Fibroblast of the aortic adventitia (primary cell): Measurements from ENCODE around the gene TLR1. TPM values are rescaled to one million over a fixed set of nuclear protein-coding genes. Genes with fewer than 3 reads are reported as not detected.
"Not testable (repeated sequence)": the region's sequence is repeated elsewhere in the genome, so short reads cannot be mapped to it uniquely, and the experiment has no call there.

Source experiments
- DNase-seq: peaks from one replicate; pipeline ENCODE4 v3.0.0-alpha.2; 2010; ENCODE audit warnings: low read depth
- H3K4me3 ChIP-seq: 2 replicates; pipeline ENCODE4 v1.5.1; 2011; ENCODE audit warnings: low read depth, mild to moderate bottlenecking, control low read depth, low read length, moderate library complexity
- CTCF ChIP-seq: IDR thresholded peaks from 2 replicates; pipeline ENCODE4 v1.5.1; 2011; ENCODE audit warnings: mild to moderate bottlenecking, low read length, control low read depth, inconsistent platforms; ENCODE audit not compliant: insufficient read depth
- total RNA-seq: library from RNA; depleted of rRNA; stranded (reverse); fragments of >200 nt; gene quantifications from 2 replicates; pipeline ENCODE4 v1.2.3, GENCODE V29; 2012; ENCODE audit warnings: low replicate concordance

Gene TLR1
- total RNA-seq, 1 donor: 3.2 TPM

GRCh38 chr4:38811297-38811696 is 6.7 kb upstream of the TLR1 start:
- TF ChIP-seq CTCF: no peak
- H3K4me3 ChIP-seq: no peak overlapping the region
- DNase-seq: no peak

- not testable (repeated sequence) for DNase-seq, H3K4me3 ChIP-seq
These were observed 2.9 kb upstream of the TLR1 start for GRCh38 chr4:38807462-38807861.

GRCh38 chr4:38806251-38806650 is 1.7 kb upstream of the TLR1 start:
- not testable (repeated sequence) for DNase-seq, H3K4me3 ChIP-seq

GRCh38 chr4:38805530-38806145 is 1.0 kb upstream of the TLR1 start:
- TF ChIP-seq CTCF: no peak
- no peak overlapping the region for H3K4me3 ChIP-seq
- DNase-seq: peak; percentile 29

GRCh38 chr4:38803833-38804653 is 548 bp downstream of the TLR1 start:
- peak overlapping the region; percentile 2 for H3K4me3 ChIP-seq
- no peak for TF ChIP-seq CTCF
- DNase-seq: no peak

GRCh38 chr4:38802561-38803355 is 1.8 kb downstream of the TLR1 start:
- TF ChIP-seq CTCF: no peak
- DNase-seq: no peak

GRCh38 chr4:38800961-38801450 is 3.6 kb downstream of the TLR1 start:
- no peak overlapping the region for H3K4me3 ChIP-seq
- no peak for TF ChIP-seq CTCF
- DNase-seq: no peak

More at GRCh38 chr4:38802561-38803355, 1.8 kb downstream of the TLR1 start:
- H3K4me3 ChIP-seq: no peak overlapping the region
